ENCODE data around the gene GPHN.
"Not testable (repeated sequence)": the region's sequence is repeated elsewhere in the genome, so short reads cannot be mapped to it uniquely, and the experiment has no call there.

Gene GPHN

GRCh38 chr14:66696326-66696725, 188.4 kb downstream of the GPHN start:
- Histone ChIP-seq H3K27ac (ENCODE audit: low read depth, low read length) (no peak overlapping the region), H3K27me3 (ENCODE audit: control insufficient read depth in 5 of 5, insufficient read depth in 4 of 5, low read length in 5 of 5) (no peaks in the 10 kb centered on the region), H3K4me3 (ENCODE audit: low read depth in 1 of 5, low read length in 5 of 5) (no peak overlapping the region), H3K9me3 (ENCODE audit: control insufficient read depth in 5 of 5, low read length in 5 of 5) (no peaks in the 10 kb centered on the region), H3K9ac (ENCODE audit: low read length in 5 of 5) (no peak overlapping the region), H3K4me1 (ENCODE audit: control insufficient read depth in 5 of 5, insufficient read depth in 5 of 5, low read length in 5 of 5) (no peaks in the 10 kb centered on the region), H3K36me3 (ENCODE audit: control insufficient read depth in 5 of 5, insufficient read depth in 5 of 5, low read length in 5 of 5) (no peaks in the 10 kb centered on the region)

GRCh38 chr14:66698503-66698902, 190.6 kb downstream of the GPHN start:
- Histone ChIP-seq H3K27ac (ENCODE audit: low read depth, low read length) (no peak overlapping the region), H3K9ac (ENCODE audit: low read length in 5 of 5) (no peak overlapping the region), H3K9me3 (ENCODE audit: control insufficient read depth in 5 of 5, low read length in 5 of 5) (no peaks in the 10 kb centered on the region), H3K4me3 (ENCODE audit: low read depth in 1 of 5, low read length in 5 of 5) (no peak overlapping the region), H3K4me1 (ENCODE audit: control insufficient read depth in 5 of 5, insufficient read depth in 5 of 5, low read length in 5 of 5) (no peaks in the 10 kb centered on the region), H3K36me3 (ENCODE audit: control insufficient read depth in 5 of 5, insufficient read depth in 5 of 5, low read length in 5 of 5) (no peaks in the 10 kb centered on the region), H3K27me3 (ENCODE audit: control insufficient read depth in 5 of 5, insufficient read depth in 4 of 5, low read length in 5 of 5) (no peaks in the 10 kb centered on the region)

GRCh38 chr14:66701813-66702212, 193.9 kb downstream of the GPHN start:
- Histone ChIP-seq H3K9ac (ENCODE audit: low read length in 5 of 5) (no peak overlapping the region), H3K27me3 (ENCODE audit: control insufficient read depth in 5 of 5, insufficient read depth in 4 of 5, low read length in 5 of 5) (no peaks in the 10 kb centered on the region), H3K36me3 (ENCODE audit: control insufficient read depth in 5 of 5, insufficient read depth in 5 of 5, low read length in 5 of 5) (no peaks in the 10 kb centered on the region), H3K4me3 (ENCODE audit: low read depth in 1 of 5, low read length in 5 of 5) (no peak overlapping the region), H3K27ac (ENCODE audit: low read depth, low read length) (no peak overlapping the region), H3K9me3 (ENCODE audit: control insufficient read depth in 5 of 5, low read length in 5 of 5) (no peaks in the 10 kb centered on the region), H3K4me1 (ENCODE audit: control insufficient read depth in 5 of 5, insufficient read depth in 5 of 5, low read length in 5 of 5) (no peaks in the 10 kb centered on the region)

GRCh38 chr14:66708267-66708666, 200.3 kb downstream of the GPHN start:
- Histone ChIP-seq H3K27ac (ENCODE audit: low read depth, low read length) (no peak overlapping the region), H3K4me3 (ENCODE audit: low read depth in 1 of 5, low read length in 5 of 5) (no peak overlapping the region), H3K9ac (ENCODE audit: low read length in 5 of 5) (no peak overlapping the region), H3K27me3 (ENCODE audit: control insufficient read depth in 5 of 5, insufficient read depth in 4 of 5, low read length in 5 of 5) (no peaks in the 10 kb centered on the region), H3K4me1 (ENCODE audit: control insufficient read depth in 5 of 5, insufficient read depth in 5 of 5, low read length in 5 of 5) (no peaks in the 10 kb centered on the region), H3K36me3 (ENCODE audit: control insufficient read depth in 5 of 5, insufficient read depth in 5 of 5, low read length in 5 of 5) (no peaks in the 10 kb centered on the region), H3K9me3 (ENCODE audit: control insufficient read depth in 5 of 5, low read length in 5 of 5) (peaks cover 0 to 4% (median 0%) of the 10 kb centered on the region in 5 donors)

- no peaks in the 10 kb centered on the region for H3K36me3 ChIP-seq (ENCODE audit: control insufficient read depth in 5 of 5, insufficient read depth in 5 of 5, low read length in 5 of 5)
- no peak overlapping the region for H3K9ac ChIP-seq (ENCODE audit: low read length in 5 of 5)
- H3K4me1 ChIP-seq (ENCODE audit: control insufficient read depth in 5 of 5, insufficient read depth in 5 of 5, low read length in 5 of 5): no peaks in the 10 kb centered on the region
- H3K27ac ChIP-seq (ENCODE audit: low read depth, low read length): no peak overlapping the region
- H3K27me3 ChIP-seq (ENCODE audit: control insufficient read depth in 5 of 5, insufficient read depth in 4 of 5, low read length in 5 of 5): no peaks in the 10 kb centered on the region
- H3K4me3 ChIP-seq (ENCODE audit: low read depth in 1 of 5, low read length in 5 of 5): no peak overlapping the region
- peaks cover 0 to 6% (median 4%) of the 10 kb centered on the region in 5 donors for H3K9me3 ChIP-seq (ENCODE audit: control insufficient read depth in 5 of 5, low read length in 5 of 5)
Observed at GRCh38 chr14:66709291-66709690, 201.3 kb downstream of the GPHN start.

- not testable (repeated sequence) for H3K27me3 ChIP-seq (ENCODE audit: control insufficient read depth in 5 of 5, insufficient read depth in 4 of 5, low read length in 5 of 5); H3K4me1 ChIP-seq (ENCODE audit: control insufficient read depth in 5 of 5, insufficient read depth in 5 of 5, low read length in 5 of 5); H3K4me3 ChIP-seq (ENCODE audit: low read depth in 1 of 5, low read length in 5 of 5); H3K36me3 ChIP-seq (ENCODE audit: control insufficient read depth in 5 of 5, insufficient read depth in 5 of 5, low read length in 5 of 5); H3K27ac ChIP-seq (ENCODE audit: low read depth, low read length); H3K9me3 ChIP-seq (ENCODE audit: control insufficient read depth in 5 of 5, low read length in 5 of 5); H3K9ac ChIP-seq (ENCODE audit: low read length in 5 of 5)
Observed at GRCh38 chr14:66714291-66714690, 206.3 kb downstream of the GPHN start.

- H3K9ac ChIP-seq (ENCODE audit: low read length in 5 of 5); H3K27me3 ChIP-seq (ENCODE audit: control insufficient read depth in 5 of 5, insufficient read depth in 4 of 5, low read length in 5 of 5); H3K27ac ChIP-seq (ENCODE audit: low read depth, low read length); H3K4me3 ChIP-seq (ENCODE audit: low read depth in 1 of 5, low read length in 5 of 5); H3K36me3 ChIP-seq (ENCODE audit: control insufficient read depth in 5 of 5, insufficient read depth in 5 of 5, low read length in 5 of 5); H3K9me3 ChIP-seq (ENCODE audit: control insufficient read depth in 5 of 5, low read length in 5 of 5); H3K4me1 ChIP-seq (ENCODE audit: control insufficient read depth in 5 of 5, insufficient read depth in 5 of 5, low read length in 5 of 5): not testable (repeated sequence)
Observed at GRCh38 chr14:66715313-66715712, 207.4 kb downstream of the GPHN start.

- H3K4me3 ChIP-seq (ENCODE audit: low read depth in 1 of 5, low read length in 5 of 5): no peak overlapping the region
- H3K36me3 ChIP-seq (ENCODE audit: control insufficient read depth in 5 of 5, insufficient read depth in 5 of 5, low read length in 5 of 5): no peaks in the 10 kb centered on the region
Observed at GRCh38 chr14:66716227-66716626, 208.3 kb downstream of the GPHN start.

GRCh38 chr14:66717561-66718140, 209.7 kb downstream of the GPHN start:
- Histone ChIP-seq H3K4me3 (ENCODE audit: low read depth in 1 of 5, low read length in 5 of 5) (no peak overlapping the region), H3K27me3 (ENCODE audit: control insufficient read depth in 5 of 5, insufficient read depth in 4 of 5, low read length in 5 of 5) (no peaks in the 10 kb centered on the region), H3K9ac (ENCODE audit: low read length in 5 of 5) (no peak overlapping the region), H3K27ac (ENCODE audit: low read depth, low read length) (no peak overlapping the region), H3K4me1 (ENCODE audit: control insufficient read depth in 5 of 5, insufficient read depth in 5 of 5, low read length in 5 of 5) (no peaks in the 10 kb centered on the region), H3K9me3 (ENCODE audit: control insufficient read depth in 5 of 5, low read length in 5 of 5) (peaks cover 0 to 6% (median 2%) of the 10 kb centered on the region in 5 donors), H3K36me3 (ENCODE audit: control insufficient read depth in 5 of 5, insufficient read depth in 5 of 5, low read length in 5 of 5) (no peaks in the 10 kb centered on the region)

More at GRCh38 chr14:66716227-66716626, 208.3 kb downstream of the GPHN start:
- Histone ChIP-seq H3K27ac (ENCODE audit: low read depth, low read length) (no peak overlapping the region), H3K9ac (ENCODE audit: low read length in 5 of 5) (no peak overlapping the region), H3K9me3 (ENCODE audit: control insufficient read depth in 5 of 5, low read length in 5 of 5) (peaks cover 0 to 6% (median 4%) of the 10 kb centered on the region in 5 donors), H3K4me1 (ENCODE audit: control insufficient read depth in 5 of 5, insufficient read depth in 5 of 5, low read length in 5 of 5) (no peaks in the 10 kb centered on the region), H3K27me3 (ENCODE audit: control insufficient read depth in 5 of 5, insufficient read depth in 4 of 5, low read length in 5 of 5) (no peaks in the 10 kb centered on the region)

- peaks cover 0 to 12% (median 0%) of the 10 kb centered on the region in 5 donors for H3K9me3 ChIP-seq (ENCODE audit: control insufficient read depth in 5 of 5, low read length in 5 of 5)
- H3K36me3 ChIP-seq (ENCODE audit: control insufficient read depth in 5 of 5, insufficient read depth in 5 of 5, low read length in 5 of 5): no peaks in the 10 kb centered on the region
- no peaks in the 10 kb centered on the region for H3K4me1 ChIP-seq (ENCODE audit: control insufficient read depth in 5 of 5, insufficient read depth in 5 of 5, low read length in 5 of 5)
- H3K27ac ChIP-seq (ENCODE audit: low read depth, low read length): no peak overlapping the region
- H3K9ac ChIP-seq (ENCODE audit: low read length in 5 of 5): no peak overlapping the region
- no peak overlapping the region for H3K4me3 ChIP-seq (ENCODE audit: low read depth in 1 of 5, low read length in 5 of 5)
- no peaks in the 10 kb centered on the region for H3K27me3 ChIP-seq (ENCODE audit: control insufficient read depth in 5 of 5, insufficient read depth in 4 of 5, low read length in 5 of 5)
Observed at GRCh38 chr14:66724996-66725395, 217.0 kb downstream of the GPHN start.

GRCh38 chr14:66731298-66731697, 223.4 kb downstream of the GPHN start:
- H3K27ac ChIP-seq (ENCODE audit: low read depth, low read length); H3K27me3 ChIP-seq (ENCODE audit: control insufficient read depth in 5 of 5, insufficient read depth in 4 of 5, low read length in 5 of 5); H3K36me3 ChIP-seq (ENCODE audit: control insufficient read depth in 5 of 5, insufficient read depth in 5 of 5, low read length in 5 of 5); H3K4me3 ChIP-seq (ENCODE audit: low read depth in 1 of 5, low read length in 5 of 5); H3K4me1 ChIP-seq (ENCODE audit: control insufficient read depth in 5 of 5, insufficient read depth in 5 of 5, low read length in 5 of 5); H3K9ac ChIP-seq (ENCODE audit: low read length in 5 of 5): not testable (repeated sequence)
- H3K9me3 ChIP-seq (ENCODE audit: control insufficient read depth in 5 of 5, low read length in 5 of 5): peaks cover 0 to 22% (median 5%) of the 10 kb centered on the region in 5 donors

Measured in subcutaneous abdominal adipose tissue (tissue), 5 donors.